Right lung (tissue), 5 donors: ENCODE measurements around the gene ENG. TPM values are rescaled to one million over a fixed set of nuclear protein-coding genes. Genes with fewer than 3 reads are reported as not detected.
"Not testable (repeated sequence)": the region's sequence is repeated elsewhere in the genome, so short reads cannot be mapped to it uniquely, and the experiment has no call there.

Source experiments
- DNase-seq, 2 donors: peaks; one replicate each; pipeline ENCODE4 v3.0.0-alpha.2; 2013
- polyA plus RNA-seq, 5 donors: library from polyadenylated mRNA; unstranded; fragments of 120-200 nt; gene quantifications; one replicate each; pipeline versions ENCODE4 v1.2.1 to v1.2.3, GENCODE V29; 2013; ENCODE audit warnings: inconsistent platforms in 1 of 5, low replicate concordance in 1 of 5; ENCODE audit not compliant: insufficient read length in 5 of 5, insufficient read depth in 1 of 5

ENG gene
- polyA plus RNA-seq, 5 donors, result 61.2 to 124 (median 74.6) TPM

- DNase-seq, result no peak
Observed at GRCh38 chr9:127794001-127794791, 60.3 kb downstream of the ENG start.

DNA sequence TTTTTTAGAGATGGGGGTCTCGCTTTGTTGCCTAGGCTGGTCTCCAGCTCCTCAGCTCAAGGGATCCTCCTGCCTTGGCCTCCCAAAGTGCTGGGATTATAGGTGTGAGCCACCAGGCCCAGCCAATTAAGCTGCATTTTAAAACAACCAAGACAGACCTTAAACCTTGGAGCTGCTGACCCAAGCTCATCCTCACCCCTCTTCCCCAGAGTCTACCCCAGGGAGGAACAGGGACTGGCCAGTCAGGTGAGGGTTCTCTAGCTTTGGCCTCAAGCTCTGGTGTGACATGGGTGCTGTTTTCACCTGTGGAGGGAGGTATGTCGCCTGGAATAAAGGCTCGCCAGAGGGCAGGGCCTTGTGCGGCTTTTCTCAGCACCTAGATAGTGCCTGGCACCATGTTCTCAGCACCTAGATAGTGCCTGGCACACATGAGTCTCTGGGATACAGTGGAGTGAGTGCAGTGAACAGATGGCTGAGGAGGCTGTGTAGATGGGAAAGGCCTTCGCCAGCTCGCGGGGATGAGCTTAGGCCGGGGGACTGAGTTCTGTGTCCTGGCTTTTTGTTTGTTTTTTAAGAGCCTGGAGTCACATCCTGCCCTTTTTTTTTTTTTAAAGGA is 61.3 kb downstream of the ENG start:
- DNase-seq, result no peak

GRCh38 chr9:127792417-127793031 is 61.9 kb downstream of the ENG start:
- no peak for DNase-seq

DNA sequence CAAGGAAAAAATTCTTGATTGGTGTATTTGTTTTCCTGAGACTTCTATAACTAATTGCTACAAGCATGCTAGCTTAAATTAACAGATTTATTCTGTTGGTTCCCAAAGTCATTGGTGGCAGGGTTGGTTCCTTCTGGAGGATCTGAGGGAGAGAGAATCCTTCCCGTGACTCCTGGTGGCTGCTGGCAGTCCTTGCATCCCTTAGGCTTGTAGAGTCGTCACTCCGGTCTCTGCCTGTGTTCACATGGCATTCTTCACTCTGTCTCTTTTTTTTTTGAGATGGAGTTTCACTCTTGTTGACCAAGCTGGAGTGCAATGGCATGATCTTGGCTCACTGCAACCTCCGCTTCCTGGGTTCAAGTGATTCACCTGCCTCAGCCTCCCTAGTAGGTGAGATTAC is 63.4 kb downstream of the ENG start:
- no peak for DNase-seq

- no peak for DNase-seq
Observed at GRCh38 chr9:127790094-127790855, 64.2 kb downstream of the ENG start.

DNA sequence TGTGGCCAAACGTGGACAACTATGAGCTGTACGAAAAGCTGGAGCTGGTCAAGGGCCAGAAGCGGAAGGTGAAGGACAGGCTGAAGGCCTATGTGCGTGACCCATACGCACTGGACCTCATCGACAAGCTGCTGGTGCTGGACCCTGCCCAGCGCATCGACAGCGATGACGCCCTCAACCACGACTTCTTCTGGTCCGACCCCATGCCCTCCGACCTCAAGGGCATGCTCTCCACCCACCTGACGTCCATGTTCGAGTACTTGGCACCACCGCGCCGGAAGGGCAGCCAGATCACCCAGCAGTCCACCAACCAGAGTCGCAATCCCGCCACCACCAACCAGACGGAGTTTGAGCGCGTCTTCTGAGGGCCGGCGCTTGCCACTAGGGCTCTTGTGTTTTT is 65.3 kb downstream of the ENG start:
- DNase-seq, result no peak

DNA sequence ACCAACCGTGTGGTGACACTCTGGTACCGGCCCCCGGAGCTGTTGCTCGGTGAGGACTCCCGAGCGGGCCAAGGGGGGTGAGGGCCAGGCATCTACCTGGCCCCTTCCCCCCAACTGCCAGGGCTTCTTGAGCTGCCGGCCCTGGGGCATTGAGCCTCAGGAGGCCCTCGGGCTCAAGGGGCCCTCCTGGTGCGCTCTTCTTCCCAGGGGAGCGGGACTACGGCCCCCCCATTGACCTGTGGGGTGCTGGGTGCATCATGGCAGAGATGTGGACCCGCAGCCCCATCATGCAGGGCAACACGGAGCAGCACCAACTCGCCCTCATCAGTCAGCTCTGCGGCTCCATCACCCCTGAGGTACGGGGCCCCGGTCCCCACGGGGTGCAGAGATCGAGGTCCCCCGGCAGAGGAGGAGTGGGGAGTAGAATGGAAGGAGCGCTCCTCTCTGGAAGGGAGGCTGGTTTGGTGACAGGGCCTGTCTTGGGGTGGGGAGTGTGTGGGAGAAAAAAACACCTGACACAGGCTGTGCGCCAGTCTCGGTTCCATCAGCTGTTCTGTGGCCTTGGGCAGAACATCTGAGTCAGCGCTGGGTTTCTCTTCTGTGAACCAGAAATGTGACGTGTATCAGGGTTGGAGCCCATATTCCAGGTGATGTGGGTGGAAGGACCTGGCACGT is 66.0 kb downstream of the ENG start:
- no peak for DNase-seq

- no peak for DNase-seq
Observed at GRCh38 chr9:127786773-127787104, 67.7 kb downstream of the ENG start.

DNA sequence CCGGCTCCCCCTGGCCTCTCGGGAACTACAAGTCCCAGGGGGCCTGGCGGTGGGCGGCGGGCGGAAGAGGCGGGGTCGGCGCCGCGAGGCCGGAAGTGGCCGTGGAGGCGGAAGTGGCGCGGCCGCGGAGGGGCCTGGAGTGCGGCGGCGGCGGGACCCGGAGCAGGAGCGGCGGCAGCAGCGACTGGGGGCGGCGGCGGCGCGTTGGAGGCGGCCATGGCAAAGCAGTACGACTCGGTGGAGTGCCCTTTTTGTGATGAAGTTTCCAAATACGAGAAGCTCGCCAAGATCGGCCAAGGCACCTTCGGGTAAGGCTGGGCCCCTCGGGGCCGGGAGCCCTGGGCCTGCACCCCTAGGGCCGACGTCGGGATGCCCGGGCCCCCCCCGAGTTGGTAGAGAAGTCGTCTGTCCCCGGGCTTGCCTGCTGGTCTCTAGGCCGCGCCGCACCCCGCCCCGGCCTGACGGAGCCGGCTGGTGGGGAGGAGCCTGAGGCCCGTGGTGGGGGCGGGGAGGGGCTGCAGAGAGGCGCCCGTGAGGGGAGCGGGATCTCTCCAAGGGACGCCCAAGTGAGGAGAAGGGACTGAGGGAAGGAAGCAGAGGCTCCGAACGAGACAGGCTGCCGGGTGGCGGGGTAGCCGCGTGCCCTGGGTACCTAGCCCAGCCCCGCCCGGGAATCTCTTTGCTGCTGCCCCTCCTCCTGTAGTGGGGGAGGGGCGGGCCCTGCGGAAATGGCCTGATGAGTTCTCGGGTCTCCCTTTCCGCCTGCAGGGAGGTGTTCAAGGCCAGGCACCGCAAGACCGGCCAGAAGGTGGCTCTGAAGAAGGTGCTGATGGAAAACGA is 68.3 kb downstream of the ENG start, which contains the start of gene CDK9:
Gene CDK9 (plus strand): TSS at position 102 of the 840 bp plus-strand sequence. CDS start 115 bp downstream, at position 217.
- DNase-seq, result peak; percentile 84 to 87

DNA sequence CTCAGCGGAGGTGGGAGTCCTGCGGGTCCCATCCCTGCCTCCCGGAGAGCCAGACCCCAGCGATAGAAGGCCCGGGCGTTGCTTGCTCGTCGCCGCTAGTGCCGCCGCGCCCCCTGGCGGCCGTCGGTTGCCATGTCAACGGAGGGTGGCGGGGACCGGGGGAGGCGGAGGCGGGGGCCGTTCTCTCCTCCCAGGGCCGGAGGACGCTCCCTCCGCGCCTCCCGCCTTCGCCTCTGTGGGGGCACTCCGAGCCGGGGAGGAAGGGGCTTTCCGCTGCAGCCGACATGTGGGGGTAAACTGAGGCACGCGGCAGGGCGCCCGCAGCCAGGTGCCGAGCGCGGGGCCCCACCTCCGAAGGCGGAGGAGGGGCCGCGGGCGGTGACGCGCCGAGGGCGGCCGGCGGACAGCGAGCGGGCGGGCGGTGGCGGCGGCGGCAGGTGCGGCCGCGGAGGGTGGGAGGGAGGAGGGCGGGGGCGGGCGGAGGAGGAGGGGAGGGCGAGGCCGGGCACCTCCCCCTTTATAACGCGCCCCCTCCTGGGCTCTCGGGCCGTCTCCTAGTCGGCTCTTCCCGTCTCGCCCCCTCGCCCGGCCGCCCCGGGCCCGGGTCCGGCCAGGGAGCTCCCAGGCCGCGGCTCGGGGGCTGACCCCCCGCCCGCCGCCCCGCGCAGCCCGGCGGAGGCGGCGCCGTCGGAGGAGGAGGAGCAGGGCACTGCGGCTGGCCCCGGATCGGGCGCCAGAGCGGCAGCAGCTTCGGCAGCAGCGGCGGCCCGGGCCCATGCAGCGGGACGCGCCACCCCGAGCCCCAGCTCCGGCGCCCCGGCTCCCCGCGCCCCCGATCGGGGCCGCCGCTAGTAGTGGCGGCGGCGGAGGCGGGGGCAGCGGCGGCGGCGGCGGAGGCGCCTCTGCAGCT is 69.2 kb downstream of the ENG start:
- DNase-seq, result peak; percentile 84 to 88

GRCh38 chr9:127783111-127784008 is 71.1 kb downstream of the ENG start:
- DNase-seq, result no peak

GRCh38 chr9:127781806-127782205 is 72.7 kb downstream of the ENG start:
- DNase-seq, result no peak

DNA sequence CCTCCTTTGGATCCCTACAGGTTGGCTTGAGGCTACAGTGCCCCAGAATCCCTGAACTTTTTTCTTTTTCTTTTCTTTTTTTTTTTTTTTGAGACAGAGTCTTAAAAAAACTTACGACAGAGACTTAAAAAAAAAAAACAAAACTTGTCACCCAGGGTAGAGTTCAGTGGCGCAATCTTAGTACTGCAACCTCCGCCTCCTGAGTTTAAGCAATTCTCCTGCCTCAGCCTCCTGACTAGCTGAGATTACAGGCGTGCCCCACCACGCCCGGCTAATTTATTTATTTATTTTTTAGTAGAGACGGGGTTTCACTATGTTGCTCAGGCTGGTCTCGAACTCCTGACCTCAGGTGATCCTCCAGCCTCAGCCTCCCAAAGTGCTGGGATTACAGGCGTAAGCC is 73.5 kb downstream of the ENG start:
- not testable (repeated sequence) for DNase-seq

GRCh38 chr9:127780126-127780885 is 74.2 kb downstream of the ENG start:
- no peak for DNase-seq

DNA sequence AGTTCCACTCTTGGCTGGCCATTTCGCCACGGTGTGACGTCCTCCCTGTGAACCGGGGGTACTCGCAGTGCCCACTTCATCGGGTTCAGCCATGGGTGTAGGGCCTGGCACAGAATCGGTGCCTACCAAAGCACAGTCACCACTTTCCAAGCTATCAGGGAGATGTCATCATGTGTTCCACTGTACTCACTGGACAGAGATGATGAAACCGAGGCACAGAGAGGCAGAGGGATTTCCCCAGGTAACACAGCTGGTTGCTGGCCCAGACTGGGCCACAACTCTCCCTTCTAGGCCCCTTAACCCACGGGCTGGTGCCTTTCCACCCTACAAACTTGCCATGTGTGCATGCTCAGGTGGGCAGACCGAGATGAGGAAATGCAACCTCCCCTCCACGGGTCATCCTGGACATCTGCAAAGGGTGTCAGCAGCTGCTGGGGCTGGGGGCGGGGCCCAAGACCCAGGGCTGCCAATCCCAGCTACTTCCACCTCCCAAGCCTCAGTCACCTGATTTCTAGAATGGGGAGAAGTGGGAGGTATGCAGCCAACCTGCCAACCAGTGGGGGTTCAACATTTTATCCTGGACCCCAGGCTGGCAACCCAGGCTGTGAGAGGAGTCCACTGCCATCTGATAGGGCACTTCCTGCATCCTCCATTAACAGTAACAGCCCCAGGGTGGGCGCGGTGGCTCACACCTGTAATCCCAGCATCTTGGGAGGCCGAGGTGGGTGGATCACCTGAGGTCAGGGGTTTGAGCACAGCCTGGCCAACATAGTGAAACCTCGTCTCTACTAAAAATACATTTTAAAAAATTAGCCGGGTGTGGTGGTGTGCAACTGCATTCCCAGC is 75.1 kb downstream of the ENG start:
- DNase-seq, result no peak

DNA sequence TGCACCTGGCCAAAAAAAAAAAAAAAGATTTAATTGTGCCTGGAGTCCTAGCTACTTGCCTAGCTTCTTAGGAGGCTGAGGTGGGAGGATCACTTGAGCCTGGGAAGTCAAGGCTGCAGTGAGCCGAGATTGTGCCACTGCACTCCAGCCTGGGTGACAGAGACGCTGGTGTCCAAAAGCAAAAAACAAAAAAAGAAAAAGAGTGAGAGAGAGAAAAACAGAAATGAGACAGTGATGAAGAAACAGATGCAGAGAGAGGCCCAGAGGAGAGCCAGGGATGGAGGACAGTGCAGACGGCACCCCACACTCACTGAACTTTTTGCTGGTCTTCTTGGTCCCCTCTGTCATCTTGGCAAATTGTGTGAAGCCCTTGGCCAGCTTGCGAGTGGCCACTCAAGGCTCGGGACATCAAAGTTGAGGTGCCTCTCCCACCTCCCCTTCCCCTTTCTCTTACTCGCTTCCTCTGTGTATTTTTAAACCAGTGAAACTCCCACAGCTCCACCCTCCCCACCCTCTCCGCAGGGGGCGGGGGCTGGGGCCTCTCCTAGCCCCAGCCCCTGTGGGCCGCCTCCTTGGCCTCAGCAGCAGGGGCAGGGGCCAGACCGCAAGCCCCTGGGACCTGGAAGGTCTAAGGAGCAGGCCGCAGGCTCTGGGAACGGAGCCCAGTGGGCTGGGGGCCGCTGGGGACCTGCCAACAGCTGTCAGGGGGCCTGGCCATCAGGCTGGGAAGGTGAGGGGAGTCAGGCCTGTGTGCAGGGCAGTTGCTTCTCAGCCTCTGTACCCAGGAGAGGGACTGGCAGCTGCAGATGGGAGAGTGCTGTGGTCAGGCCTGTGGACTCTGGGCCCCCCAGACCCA is 76.0 kb downstream of the ENG start, which contains the start of gene SH2D3C:
Gene SH2D3C (minus strand): TSS at position 387 of the 856 bp plus-strand sequence. CDS start 39 bp downstream, at position 348.
- DNase-seq, result no peak
